H1 (cell line): ENCODE results near the gene RIMKLA. TPM values are rescaled to one million over a fixed set of nuclear protein-coding genes. Genes with fewer than 3 reads are reported as not detected.

Experiments
- CTCF ChIA-PET: fragments of 300-600 bp; sonication (Branson Sonifier 250); formaldehyde crosslinking; loops from one replicate; lab custom pipeline; 2021; ENCODE audit not compliant: partially characterized antibody; lab: Charles Lee
- POLR2A ChIA-PET: fragments of 300-600 bp; sonication (Branson Sonifier 250); formaldehyde crosslinking; loops from one replicate; lab custom pipeline; 2021; ENCODE audit warnings: inconsistent platforms; ENCODE audit not compliant: partially characterized antibody; lab: Charles Lee
- DNase-seq, 2 experiments: peaks; one replicate each; pipeline versions ENCODE4 v3.0.0 to v3.0.0-alpha.2; 2010 to 2022; ENCODE audit warnings: low spot score in 2 of 2, low read depth in 1 of 2, mixed read lengths in 1 of 2
- FAIRE-seq: peaks from 2 replicates; lab custom pipeline; 2011; peaks lifted over from hg19 to GRCh38; lab: Jason Lieb, UNC
- H2AFZ ChIP-seq: 2 replicates; pipeline ENCODE4 v1.8.1; 2012; ENCODE audit warnings: low read length, inconsistent platforms
- H2AK5ac ChIP-seq: 2 replicates; pipeline ENCODE4 v1.6.1; 2013; ENCODE audit warnings: low read depth, low read length
- H2BK120ac ChIP-seq: replicated peaks from 2 replicates; pipeline ENCODE3; 2013; ENCODE audit warnings: low read depth, low read length, inconsistent platforms
- H2BK12ac ChIP-seq: 2 replicates; pipeline ENCODE4 v1.6.1; 2013; ENCODE audit warnings: low read depth, low read length
- H2BK15ac ChIP-seq: 2 replicates; pipeline ENCODE4 v1.6.1; 2013; ENCODE audit warnings: low read length
- H2BK20ac ChIP-seq: 2 replicates; pipeline ENCODE4 v1.6.1; 2013; ENCODE audit warnings: low read length
- H2BK5ac ChIP-seq: 2 replicates; pipeline ENCODE4 v1.6.1; 2013; ENCODE audit warnings: low read depth, low read length
- H3K14ac ChIP-seq: 2 replicates; pipeline ENCODE4 v1.6.1; 2013; ENCODE audit warnings: inconsistent platforms; ENCODE audit not compliant: insufficient read length
- H3K18ac ChIP-seq: 2 replicates; pipeline ENCODE4 v1.6.1; 2013; ENCODE audit warnings: low read length; ENCODE audit errors: extremely low read depth
- H3K23ac ChIP-seq: 2 replicates; pipeline ENCODE4 v1.6.1; 2013; ENCODE audit warnings: inconsistent platforms; ENCODE audit not compliant: insufficient read length
- H3K23me2 ChIP-seq: 2 replicates; pipeline ENCODE4 v1.6.1; 2013; ENCODE audit warnings: low read depth, low read length
- H3K27ac ChIP-seq: 2 replicates; pipeline ENCODE4 v1.6.1; 2011; ENCODE audit warnings: low read depth, low read length, inconsistent platforms
- H3K27me3 ChIP-seq, 4 experiments: replicated peaks in 1 of 4; 1 replicate in 1 of 4; 2 replicates in 3 of 4; pipeline versions ENCODE4 v1.6.1 to v1.8.1; 2011 to 2013; ENCODE audit warnings: low read length in 3 of 4, mild to moderate bottlenecking in 3 of 4, inconsistent platforms in 2 of 4, mixed read lengths in 2 of 4, moderate library complexity in 1 of 4; ENCODE audit not compliant: control insufficient read depth in 3 of 4, insufficient read depth in 3 of 4; ENCODE audit errors: extremely low read depth in 1 of 4
- H3K36me3 ChIP-seq, 4 experiments: 2 replicates each; pipeline versions ENCODE4 v1.6.1 to v1.8.1; 2011 to 2013; ENCODE audit warnings: mild to moderate bottlenecking in 4 of 4, low read length in 3 of 4, moderate library complexity in 2 of 4, control low read depth in 1 of 4, inconsistent platforms in 1 of 4; ENCODE audit not compliant: insufficient read depth in 4 of 4, control insufficient read depth in 2 of 4
- H3K4ac ChIP-seq: replicated peaks from 2 replicates; pipeline ENCODE3; 2013; ENCODE audit warnings: low read length, low read depth, mixed read lengths, inconsistent platforms; ENCODE audit not compliant: insufficient read length
- H3K4me1 ChIP-seq, 4 experiments: replicated peaks in 1 of 4; 1 replicate in 1 of 4; 2 replicates in 3 of 4; pipeline versions ENCODE4 v1.6.1 to v1.8.1; 2011 to 2013; ENCODE audit warnings: low read length in 3 of 4, inconsistent platforms in 2 of 4, mixed read lengths in 1 of 4; ENCODE audit not compliant: insufficient read depth in 4 of 4, control insufficient read depth in 3 of 4
- H3K4me2 ChIP-seq, 2 experiments: 2 replicates each; pipeline versions ENCODE4 v1.6.1 to v1.8.1; 2011 to 2013; ENCODE audit warnings: low read depth in 2 of 2, low read length in 2 of 2, control low read depth in 1 of 2, inconsistent platforms in 1 of 2, mild to moderate bottlenecking in 1 of 2; ENCODE audit not compliant: insufficient read depth in 1 of 2
- H3K4me3 ChIP-seq, 4 experiments: fragments of 200-600, 300-600 bp in 1 of 4; sonication (generic), shearing (Covaris generic), sonication (Bioruptor Twin) in 1 of 4; 2 replicates each; pipeline versions ENCODE4 v1.5.1 to v1.8.1; 2011 to 2016; ENCODE audit warnings: low read length in 4 of 4, low read depth in 3 of 4, control low read depth in 2 of 4, inconsistent platforms in 2 of 4, mild to moderate bottlenecking in 2 of 4, mixed read lengths in 1 of 4, moderate library complexity in 1 of 4; ENCODE audit not compliant: insufficient read depth in 2 of 4; ENCODE audit errors: extremely low read depth in 1 of 4
- H3K56ac ChIP-seq: replicated peaks from 2 replicates; pipeline ENCODE3; 2013; ENCODE audit warnings: low read depth, mild to moderate bottlenecking, mixed read lengths, low read length, inconsistent platforms; ENCODE audit not compliant: insufficient read length
- H3K79me1 ChIP-seq: 2 replicates; pipeline ENCODE4 v1.6.1; 2013; ENCODE audit warnings: low read depth, low read length, control low read depth
- H3K79me2 ChIP-seq, 2 experiments: 2 replicates each; pipeline versions ENCODE4 v1.6.1 to v1.8.1; 2012 to 2013; ENCODE audit warnings: low read length in 2 of 2, mild to moderate bottlenecking in 2 of 2, inconsistent platforms in 1 of 2; ENCODE audit not compliant: insufficient read depth in 2 of 2, control insufficient read depth in 1 of 2
- H3K9ac ChIP-seq, 4 experiments: replicated peaks in 1 of 4; 1 replicate in 1 of 4; 2 replicates in 3 of 4; pipeline versions ENCODE4 v1.6.1 to v1.8.1; 2011 to 2013; ENCODE audit warnings: low read depth in 3 of 4, low read length in 3 of 4, control low read depth in 2 of 4, mild to moderate bottlenecking in 2 of 4, moderate library complexity in 2 of 4, inconsistent platforms in 1 of 4; ENCODE audit errors: extremely low read depth in 1 of 4
- H3K9me3 ChIP-seq, 2 experiments: 2 replicates each; pipeline versions ENCODE4 v1.6.1 to v1.8.1; 2012 to 2013; ENCODE audit warnings: mild to moderate bottlenecking in 2 of 2, moderate library complexity in 2 of 2, control low read depth in 1 of 2, inconsistent platforms in 1 of 2, low read depth in 1 of 2, low read length in 1 of 2, mixed read lengths in 1 of 2; ENCODE audit not compliant: insufficient read depth in 2 of 2
- H4K20me1 ChIP-seq, 2 experiments: replicated peaks in 1 of 2; 2 replicates each; pipeline versions ENCODE3 to v1.8.1; 2011 to 2013; ENCODE audit warnings: inconsistent platforms in 2 of 2, low read length in 2 of 2, mild to moderate bottlenecking in 1 of 2; ENCODE audit not compliant: insufficient read depth in 2 of 2, control insufficient read depth in 1 of 2
- H4K5ac ChIP-seq: 2 replicates; pipeline ENCODE4 v1.6.1; 2013; ENCODE audit warnings: low read length, low read depth, mixed read lengths, inconsistent platforms; ENCODE audit not compliant: insufficient read length
- H4K8ac ChIP-seq: 2 replicates; pipeline ENCODE4 v1.8.0; 2013; ENCODE audit warnings: mild to moderate bottlenecking, moderate library complexity, low read length, inconsistent platforms; ENCODE audit not compliant: insufficient read depth; ENCODE audit errors: extremely low read depth
- H4K91ac ChIP-seq: replicated peaks from 2 replicates; pipeline ENCODE3; 2013; ENCODE audit warnings: low read length, mixed read lengths, inconsistent platforms; ENCODE audit not compliant: insufficient read length
- CTBP2 ChIP-seq: IDR thresholded peaks from 2 replicates; pipeline ENCODE4 v1.7.0; 2011; ENCODE audit warnings: borderline replicate concordance, mild to moderate bottlenecking, moderate library complexity, mixed read lengths, low read length; ENCODE audit not compliant: insufficient read depth, insufficient read length
- EP300 ChIP-seq, 2 experiments: IDR thresholded peaks; 1 replicate in 1 of 2; 2 replicates in 1 of 2; pipeline ENCODE4 v1.6.1; 2011 to 2012; ENCODE audit warnings: low read depth in 2 of 2, low read length in 2 of 2, mild to moderate bottlenecking in 2 of 2, borderline replicate concordance in 1 of 2, inconsistent platforms in 1 of 2, moderate library complexity in 1 of 2
- GABPA ChIP-seq: IDR thresholded peaks from 2 replicates; pipeline ENCODE4 v1.6.1; 2011; ENCODE audit warnings: mild to moderate bottlenecking, low read length, moderate library complexity, borderline replicate concordance; ENCODE audit not compliant: insufficient read depth
- GTF2F1 ChIP-seq: IDR thresholded peaks from 2 replicates; pipeline ENCODE4 v1.6.1; 2012; ENCODE audit warnings: low read depth, low read length, improper control_type of control experiment, borderline replicate concordance
- HDAC2 ChIP-seq, 2 experiments: fragments of 300-600 bp in 1 of 2; sonication (generic) in 1 of 2; IDR thresholded peaks; 2 replicates each; pipeline ENCODE4 v1.6.1; 2011 to 2012; ENCODE audit warnings: low read depth in 2 of 2, low read length in 2 of 2, mild to moderate bottlenecking in 2 of 2, moderate library complexity in 2 of 2, borderline replicate concordance in 1 of 2, inconsistent platforms in 1 of 2
- POLR2A ChIP-seq, 2 experiments: IDR thresholded peaks; 1 replicate in 1 of 2; 2 replicates in 1 of 2; pipeline ENCODE4 v1.6.1; 2011; ENCODE audit warnings: low read depth in 2 of 2, low read length in 2 of 2, mild to moderate bottlenecking in 2 of 2; ENCODE audit errors: control extremely low read depth in 1 of 2
- SIN3A ChIP-seq, 2 experiments: IDR thresholded peaks in 1 of 2; conservative IDR thresholded peaks in 1 of 2; 2 replicates each; pipeline ENCODE4 v1.6.1; 2011 to 2012; ENCODE audit warnings: low read length in 2 of 2, improper control_type of control experiment in 1 of 2, low read depth in 1 of 2, mild to moderate bottlenecking in 1 of 2
- SIX5 ChIP-seq: IDR thresholded peaks from 2 replicates; pipeline ENCODE4 v1.6.1; 2011; ENCODE audit warnings: mild to moderate bottlenecking, low read depth, low read length
- TAF1 ChIP-seq: IDR thresholded peaks from 2 replicates; pipeline ENCODE4 v1.6.1; 2011; ENCODE audit warnings: mild to moderate bottlenecking, low read depth, low read length
- TBP ChIP-seq: IDR thresholded peaks from 2 replicates; pipeline ENCODE4 v1.6.1; 2011; ENCODE audit warnings: low read depth, low read length, improper control_type of control experiment
- WGBS, 2 experiments: shearing (Covaris generic) in 1 of 2; methylation state at CpG; one replicate each; pipeline versions ENCODE4 v1.1.6 to v1.1.7; 2013 to 2015; ENCODE audit warnings: low lambda C conversion rate in 2 of 2, mixed read lengths in 2 of 2, inconsistent platforms in 1 of 2, low coverage in 1 of 2, missing lambda C conversion rate in 1 of 2; ENCODE audit not compliant: insufficient replicate concordance in 2 of 2, insufficient coverage in 1 of 2, insufficient read length in 1 of 2; ENCODE audit errors: extremely low coverage in 1 of 2, missing lambda C conversion rate in 1 of 2; 5-methylcytosine and 5-hydroxymethylcytosine counted together
- polyA plus RNA-seq, 7 experiments: library from polyadenylated mRNA; depleted of rRNA in 3 of 7; stranded (reverse) in 5 of 7; unstranded in 2 of 7; fragments of >200 nt in 5 of 7; fragments of 200-250 nt in 2 of 7; gene quantifications; 1 replicate in 5 of 7; 2 replicates in 1 of 7; 4 replicates in 1 of 7; pipeline versions ENCODE4 v1.2.1 to v1.2.3, GENCODE V29; 2011 to 2013; ENCODE audit warnings: missing spikeins in 2 of 7, mixed read lengths in 2 of 7
- total RNA-seq: library from RNA; stranded (reverse); fragmentation: NEBNext Ultra II Directional; extraction: Animal tissue kit (Norgen Biotek cat#: 25700); gene quantifications from 2 replicates; pipeline ENCODE4 v1.2.1, GENCODE V29; 2021
- TF ChIP-seq, protein P1 (sequence below): IDR thresholded peaks from 2 replicates; pipeline ENCODE4 v1.6.1; 2011; ENCODE audit warnings: low read depth, mild to moderate bottlenecking, low read length; ENCODE audit not compliant: insufficient read depth

RIMKLA gene
- total and polyA plus RNA-seq, 2 of the 8 experiments (the other 6 are each of a cell fraction or from before 2014, with no cell fraction given): 3.2 to 5.8 TPM

DNA sequence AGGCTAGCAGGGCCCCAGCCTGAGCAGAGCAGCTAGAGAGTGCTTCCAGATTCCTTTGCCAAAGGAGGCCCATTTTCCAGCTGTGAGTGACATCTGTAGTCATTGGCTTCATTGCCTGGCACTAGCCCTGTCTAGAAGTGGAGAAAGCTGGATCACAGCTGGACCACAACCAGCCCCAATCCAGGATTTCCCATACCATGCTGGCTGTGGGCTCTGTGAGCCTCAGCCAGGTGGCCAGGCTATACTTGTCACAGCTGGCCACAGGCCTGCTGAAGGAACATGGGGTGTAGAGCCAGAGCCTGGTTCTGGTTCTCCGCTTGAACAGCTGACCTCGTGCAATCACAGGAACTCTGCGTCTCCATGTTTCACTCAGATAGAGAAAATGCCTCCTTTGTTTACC, 36.6 kb downstream of the RIMKLA start:
- Histone ChIP-seq H2BK12ac (no peak overlapping the region), H2BK20ac (no peak overlapping the region), H4K8ac (no peak overlapping the region), H3K56ac (no peak overlapping the region), H2BK15ac (no peak overlapping the region), H2BK120ac (no peak overlapping the region), H3K4me1 (peaks cover 0 to 10% (median 5%) of the 10 kb centered on the region in 4 experiments; a peak in 3 of 7 replicates), H3K23me2 (no peaks in the 10 kb centered on the region), H4K91ac (no peak overlapping the region), H3K4me2 (no peak overlapping the region), H4K5ac (no peak overlapping the region), H3K9me3 (no peaks in the 10 kb centered on the region), H3K79me1 (no peaks in the 10 kb centered on the region), H3K79me2 (no peaks in the 10 kb centered on the region), H2BK5ac (no peak overlapping the region), H3K4ac (no peak overlapping the region), H3K36me3 (no peaks in the 10 kb centered on the region), H3K27me3 (no peaks in the 10 kb centered on the region), H3K23ac (no peak overlapping the region), H4K20me1 (no peaks in the 10 kb centered on the region), H3K9ac (no peak overlapping the region), H3K27ac (no peak overlapping the region), H2AFZ (no peak overlapping the region), H2AK5ac (no peak overlapping the region), H3K14ac (no peak overlapping the region), H3K4me3 (no peak overlapping the region), H3K18ac (peak overlapping the region; percentile 26; the same call in 1 of the 2 replicates)
- DNase-seq: no peak
- POLR2A ChIA-PET: interaction anchor here (1.1 to 1.7 kb wide), 3 partner anchors 10 to 17 kb away, joined by 3 to 6 read pairs (median 3); no protein-coding TSS in a partner anchor
- FAIRE-seq: no peak
- 89% methylated on average over 3 of the region's 3 CpGs; no CpG with 5 or more reads in 1 of the 2 experiments for WGBS, 2 experiments
- CTCF ChIA-PET: interaction anchor here (0.5 to 0.6 kb wide), 2 partner anchors 15 to 34 kb away, joined by 3 read pairs; no protein-coding TSS in a partner anchor
- TF ChIP-seq TAF1: no peak
- no peak for TF ChIP-seq SIN3A (conservative IDR thresholded peaks at IDR 0.05 in 1 of 2, IDR thresholded peaks at IDR 0.05 in 1 of 2; ENCODE audit: low read depth in 1 of 2, low read length in 2 of 2)
- no peak for TF ChIP-seq GABPA
- no peak for TF ChIP-seq EP300 (IDR thresholded peaks at IDR 0.05; ENCODE audit: borderline replicate concordance in 1 of 2, low read depth in 2 of 2, low read length in 2 of 2)
- TF ChIP-seq TBP: no peak
- no peak for TF ChIP-seq GTF2F1
- TF ChIP-seq POLR2A (IDR thresholded peaks at IDR 0.05; ENCODE audit: control extremely low read depth in 1 of 2, low read depth in 2 of 2, low read length in 2 of 2): no peak
- no peak for TF ChIP-seq CTBP2
- no peak for TF ChIP-seq SIX5
- no peak for TF ChIP-seq HDAC2 (IDR thresholded peaks at IDR 0.05; ENCODE audit: borderline replicate concordance in 1 of 2, low read depth in 2 of 2, low read length in 2 of 2)
- TF ChIP-seq, protein P1, sequence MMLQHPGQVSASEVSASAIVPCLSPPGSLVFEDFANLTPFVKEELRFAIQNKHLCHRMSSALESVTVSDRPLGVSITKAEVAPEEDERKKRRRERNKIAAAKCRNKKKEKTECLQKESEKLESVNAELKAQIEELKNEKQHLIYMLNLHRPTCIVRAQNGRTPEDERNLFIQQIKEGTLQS: no peak
